Measurements from ENCODE around the gene HSD17B11.
"Not testable (repeated sequence)": the region's sequence is repeated elsewhere in the genome, so short reads cannot be mapped to it uniquely, and the experiment has no call there.

HSD17B11 gene

DNA sequence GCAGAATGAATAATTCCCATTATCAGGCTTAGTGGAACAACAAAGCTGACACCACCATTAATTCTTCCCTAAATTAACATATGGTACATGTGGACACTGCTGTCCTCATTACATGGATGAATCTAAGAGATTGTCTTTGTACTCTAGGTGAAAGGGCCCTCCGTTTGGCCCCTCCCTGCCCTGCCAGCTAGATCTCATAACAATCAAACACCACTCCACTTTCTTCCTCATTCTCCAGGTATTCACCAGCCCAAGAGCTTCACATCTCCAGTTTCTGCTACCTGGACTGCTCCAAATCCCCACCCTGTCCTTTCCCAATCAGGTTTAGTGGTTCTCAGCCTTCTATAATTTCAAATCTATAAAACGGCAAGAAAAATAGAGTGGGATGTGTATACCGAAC lies 3.8 kb downstream of the HSD17B11 start:
- H2BK120ac ChIP-seq (ENCODE audit: low read depth, low read length) = no peak overlapping the region
- no peak overlapping the region for H3K4me3 ChIP-seq (ENCODE audit: insufficient read depth in 1 of 2, low read depth in 1 of 2, low read length in 2 of 2)
- H3K18ac ChIP-seq (ENCODE audit: low read depth in 1 of 2, low read length in 2 of 2) = no peak overlapping the region
- DNase-seq = no peak
- H3K23ac ChIP-seq (ENCODE audit: low read length in 2 of 2) = no peak overlapping the region
- H2BK5ac ChIP-seq (ENCODE audit: low read depth, low read length, poor library complexity, severe bottlenecking) = no peak overlapping the region
- H3K36me3 ChIP-seq (ENCODE audit: control insufficient read depth in 1 of 2, insufficient read depth in 2 of 2, low read depth in 1 of 2, low read length in 2 of 2) = peaks cover 0 to 6% of the 10 kb centered on the region in 2 experiments
- H3K4me2 ChIP-seq (ENCODE audit: low read length, poor library complexity, severe bottlenecking) = no peak overlapping the region
- no peak overlapping the region for H3K27ac ChIP-seq (ENCODE audit: low read length, poor library complexity, severe bottlenecking)
- no peak overlapping the region for H2AFZ ChIP-seq (ENCODE audit: low read depth, low read length)
- H3K4me1 ChIP-seq (ENCODE audit: control insufficient read depth, insufficient read depth, low read depth, low read length) = peaks cover 10% of the 10 kb centered on the region
- no peak overlapping the region for H4K8ac ChIP-seq (ENCODE audit: low read length)
- no peak overlapping the region for H2BK12ac ChIP-seq (ENCODE audit: low read length in 2 of 2)
- H4K91ac ChIP-seq (ENCODE audit: low read length) = no peak overlapping the region
- no peaks in the 10 kb centered on the region for H3K27me3 ChIP-seq (ENCODE audit: control insufficient read depth in 1 of 2, insufficient read depth in 1 of 2, low read length in 2 of 2)
- no peak overlapping the region for H3K9ac ChIP-seq (ENCODE audit: low read length)
- no peak overlapping the region for H2AK5ac ChIP-seq (ENCODE audit: low read length, severe bottlenecking)
- H2BK15ac ChIP-seq (ENCODE audit: low read depth, poor library complexity, severe bottlenecking) = no peak overlapping the region
- H3K9me3 ChIP-seq (ENCODE audit: control insufficient read depth, low read length) = no peaks in the 10 kb centered on the region
- no peak overlapping the region for H3K4ac ChIP-seq (ENCODE audit: low read depth in 1 of 2, low read length in 2 of 2)
- WGBS = 92% methylated on average over 1 of the region's 3 CpGs
- H3K79me1 ChIP-seq (replicated peaks; ENCODE audit: low read length, poor library complexity, severe bottlenecking) = peaks cover 28% of the 10 kb centered on the region
- no peak overlapping the region for H3K14ac ChIP-seq (ENCODE audit: low read length in 2 of 2)

DNA sequence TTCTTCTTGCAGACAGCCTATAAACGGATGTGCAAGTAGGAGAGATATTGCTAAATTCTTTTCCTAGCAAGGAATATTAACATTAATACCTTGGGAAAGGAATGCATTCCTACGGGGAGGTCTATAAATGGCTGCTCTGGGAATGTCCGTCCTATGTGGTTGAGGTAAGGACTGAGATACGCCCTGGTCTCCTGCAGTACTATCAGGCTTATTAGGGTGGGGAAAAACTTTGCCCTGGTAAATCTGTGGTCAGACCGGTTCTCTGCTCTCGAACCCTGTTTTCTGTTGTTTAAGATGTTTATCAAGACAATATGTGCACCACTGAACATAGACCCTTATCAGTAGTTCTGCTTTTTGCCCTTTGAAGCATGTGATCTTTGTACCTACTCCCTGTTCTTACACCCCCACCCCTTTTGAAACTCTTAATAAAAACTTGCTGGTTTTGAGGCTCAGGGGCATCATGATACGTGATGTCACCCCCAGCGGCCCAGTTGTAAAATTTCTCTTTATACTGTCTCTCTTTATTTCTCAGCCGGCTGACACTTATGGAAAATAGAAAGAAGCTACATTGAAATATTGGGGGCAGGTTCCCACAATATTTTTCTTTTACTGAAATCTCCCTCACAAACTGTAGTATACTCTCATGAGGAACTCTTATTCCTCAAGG lies 6.4 kb downstream of the HSD17B11 start:
- H3K4me1 ChIP-seq (ENCODE audit: control insufficient read depth, insufficient read depth, low read depth, low read length); H3K18ac ChIP-seq (ENCODE audit: low read depth in 1 of 2, low read length in 2 of 2); H4K8ac ChIP-seq (ENCODE audit: low read length); H3K27ac ChIP-seq (ENCODE audit: low read length, poor library complexity, severe bottlenecking); H3K9me3 ChIP-seq (ENCODE audit: control insufficient read depth, low read length); H3K4me2 ChIP-seq (ENCODE audit: low read length, poor library complexity, severe bottlenecking); H3K4ac ChIP-seq (ENCODE audit: low read depth in 1 of 2, low read length in 2 of 2); DNase-seq; H2AK5ac ChIP-seq (ENCODE audit: low read length, severe bottlenecking); H3K4me3 ChIP-seq (ENCODE audit: insufficient read depth in 1 of 2, low read depth in 1 of 2, low read length in 2 of 2); H2BK120ac ChIP-seq (ENCODE audit: low read depth, low read length); H2AFZ ChIP-seq (ENCODE audit: low read depth, low read length); H3K9ac ChIP-seq (ENCODE audit: low read length); H3K27me3 ChIP-seq (ENCODE audit: control insufficient read depth in 1 of 2, insufficient read depth in 1 of 2, low read length in 2 of 2); H4K91ac ChIP-seq (ENCODE audit: low read length); H3K23ac ChIP-seq (ENCODE audit: low read length in 2 of 2); H2BK15ac ChIP-seq (ENCODE audit: low read depth, poor library complexity, severe bottlenecking); H3K14ac ChIP-seq (ENCODE audit: low read length in 2 of 2); H2BK5ac ChIP-seq (ENCODE audit: low read depth, low read length, poor library complexity, severe bottlenecking); H2BK12ac ChIP-seq (ENCODE audit: low read length in 2 of 2): not testable (repeated sequence)
- 97% methylated on average over 8 of the region's 9 CpGs for WGBS
- Histone ChIP-seq H3K36me3 (ENCODE audit: control insufficient read depth in 1 of 2, insufficient read depth in 2 of 2, low read depth in 1 of 2, low read length in 2 of 2) (peaks cover 5 to 20% of the 10 kb centered on the region in 2 experiments), H3K79me1 (replicated peaks; ENCODE audit: low read length, poor library complexity, severe bottlenecking) (peaks cover 26% of the 10 kb centered on the region)

DNA sequence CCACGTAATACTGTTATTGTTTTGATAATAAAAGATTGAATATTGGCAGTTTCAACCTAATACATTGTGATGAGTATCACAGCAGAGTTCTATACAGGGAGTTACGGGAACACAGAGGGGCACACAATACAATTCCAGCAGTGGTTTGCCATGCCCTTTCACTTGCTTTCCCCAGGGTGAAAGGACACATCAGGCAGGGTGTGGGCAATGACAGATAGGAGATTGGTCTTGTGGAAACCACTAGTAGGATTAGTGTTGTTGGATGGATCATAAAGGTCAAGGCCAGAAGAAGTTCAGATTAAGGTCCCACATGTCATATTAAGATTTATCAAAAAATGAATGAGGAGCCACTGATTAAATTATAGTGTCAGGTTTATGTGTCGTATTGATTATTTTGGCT lies 8.1 kb downstream of the HSD17B11 start:
- no peak overlapping the region for H2BK120ac ChIP-seq (ENCODE audit: low read depth, low read length)
- H3K23ac ChIP-seq (ENCODE audit: low read length in 2 of 2) = no peak overlapping the region
- no peak overlapping the region for H3K14ac ChIP-seq (ENCODE audit: low read length in 2 of 2)
- peaks cover 3% of the 10 kb centered on the region for H3K4me1 ChIP-seq (ENCODE audit: control insufficient read depth, insufficient read depth, low read depth, low read length)
- H3K9me3 ChIP-seq (ENCODE audit: control insufficient read depth, low read length) = no peaks in the 10 kb centered on the region
- no peak overlapping the region for H3K9ac ChIP-seq (ENCODE audit: low read length)
- H2BK5ac ChIP-seq (ENCODE audit: low read depth, low read length, poor library complexity, severe bottlenecking) = no peak overlapping the region
- H3K27me3 ChIP-seq (ENCODE audit: control insufficient read depth in 1 of 2, insufficient read depth in 1 of 2, low read length in 2 of 2) = no peaks in the 10 kb centered on the region
- no peak overlapping the region for H3K4me2 ChIP-seq (ENCODE audit: low read length, poor library complexity, severe bottlenecking)
- H3K79me1 ChIP-seq (replicated peaks; ENCODE audit: low read length, poor library complexity, severe bottlenecking) = peaks cover 18% of the 10 kb centered on the region
- H3K4me3 ChIP-seq (ENCODE audit: insufficient read depth in 1 of 2, low read depth in 1 of 2, low read length in 2 of 2) = no peak overlapping the region
- no peak overlapping the region for H3K18ac ChIP-seq (ENCODE audit: low read depth in 1 of 2, low read length in 2 of 2)
- no peak overlapping the region for H4K8ac ChIP-seq (ENCODE audit: low read length)
- H2AK5ac ChIP-seq (ENCODE audit: low read length, severe bottlenecking) = no peak overlapping the region
- no peak overlapping the region for H2BK12ac ChIP-seq (ENCODE audit: low read length in 2 of 2)
- 98% methylated on average over 3 of the region's 3 CpGs for WGBS
- no peak overlapping the region for H2AFZ ChIP-seq (ENCODE audit: low read depth, low read length)
- H4K91ac ChIP-seq (ENCODE audit: low read length) = no peak overlapping the region
- H2BK15ac ChIP-seq (ENCODE audit: low read depth, poor library complexity, severe bottlenecking) = no peak overlapping the region
- no peak overlapping the region for H3K4ac ChIP-seq (ENCODE audit: low read depth in 1 of 2, low read length in 2 of 2)
- H3K36me3 ChIP-seq (ENCODE audit: control insufficient read depth in 1 of 2, insufficient read depth in 2 of 2, low read depth in 1 of 2, low read length in 2 of 2) = peaks cover 5 to 16% of the 10 kb centered on the region in 2 experiments
- no peak for DNase-seq
- no peak overlapping the region for H3K27ac ChIP-seq (ENCODE audit: low read length, poor library complexity, severe bottlenecking)

DNA sequence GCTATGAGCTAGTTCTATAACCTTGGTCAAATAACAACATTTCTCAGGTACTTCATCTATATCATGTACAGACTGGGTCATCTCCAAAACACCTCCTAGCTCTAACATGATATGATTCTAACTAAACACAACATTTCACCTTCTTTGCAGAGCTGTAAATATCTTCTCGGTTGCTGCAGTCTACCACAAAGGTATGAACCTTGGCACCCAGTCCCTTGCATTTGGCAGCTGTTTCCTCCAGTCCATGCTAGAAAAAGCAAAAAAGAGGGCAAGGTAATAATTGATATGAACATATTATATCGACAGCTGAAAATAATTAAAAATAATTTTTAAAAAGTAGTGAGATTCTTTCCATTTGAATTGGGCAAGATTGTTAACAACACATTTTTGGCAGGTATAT lies 8.9 kb downstream of the HSD17B11 start:
- Histone ChIP-seq H3K4me2 (ENCODE audit: low read length, poor library complexity, severe bottlenecking) (no peak overlapping the region), H2BK12ac (ENCODE audit: low read length in 2 of 2) (no peak overlapping the region)

More for the DNA sequence above, 8.9 kb downstream of the HSD17B11 start:
- Histone ChIP-seq H3K9me3 (ENCODE audit: control insufficient read depth, low read length) (no peaks in the 10 kb centered on the region), H2BK120ac (ENCODE audit: low read depth, low read length) (no peak overlapping the region), H4K91ac (ENCODE audit: low read length) (no peak overlapping the region), H2BK5ac (ENCODE audit: low read depth, low read length, poor library complexity, severe bottlenecking) (no peak overlapping the region), H2AK5ac (ENCODE audit: low read length, severe bottlenecking) (no peak overlapping the region), H3K14ac (ENCODE audit: low read length in 2 of 2) (no peak overlapping the region), H3K18ac (ENCODE audit: low read depth in 1 of 2, low read length in 2 of 2) (no peak overlapping the region), H3K9ac (ENCODE audit: low read length) (no peak overlapping the region), H3K4me1 (ENCODE audit: control insufficient read depth, insufficient read depth, low read depth, low read length) (peaks cover 3% of the 10 kb centered on the region), H2AFZ (ENCODE audit: low read depth, low read length) (no peak overlapping the region), H3K27ac (ENCODE audit: low read length, poor library complexity, severe bottlenecking) (no peak overlapping the region), H3K36me3 (ENCODE audit: control insufficient read depth in 1 of 2, insufficient read depth in 2 of 2, low read depth in 1 of 2, low read length in 2 of 2) (peaks cover 5 to 21% of the 10 kb centered on the region in 2 experiments), H3K27me3 (ENCODE audit: control insufficient read depth in 1 of 2, insufficient read depth in 1 of 2, low read length in 2 of 2) (no peaks in the 10 kb centered on the region), H2BK15ac (ENCODE audit: low read depth, poor library complexity, severe bottlenecking) (no peak overlapping the region), H3K4ac (ENCODE audit: low read depth in 1 of 2, low read length in 2 of 2) (no peak overlapping the region), H3K23ac (ENCODE audit: low read length in 2 of 2) (no peak overlapping the region), H3K4me3 (ENCODE audit: insufficient read depth in 1 of 2, low read depth in 1 of 2, low read length in 2 of 2) (no peak overlapping the region), H4K8ac (ENCODE audit: low read length) (no peak overlapping the region), H3K79me1 (replicated peaks; ENCODE audit: low read length, poor library complexity, severe bottlenecking) (peaks cover 16% of the 10 kb centered on the region)
- no peak for DNase-seq
- 100% methylated on average over 1 of the region's 2 CpGs for WGBS
